ENCODE results near the gene MOB1A. TPM values are rescaled to one million over a fixed set of nuclear protein-coding genes. Genes with fewer than 3 reads are reported as not detected.

The MOB1A gene
- total RNA-seq, 1 experiment from 2014 or later, result 132 TPM

DNA sequence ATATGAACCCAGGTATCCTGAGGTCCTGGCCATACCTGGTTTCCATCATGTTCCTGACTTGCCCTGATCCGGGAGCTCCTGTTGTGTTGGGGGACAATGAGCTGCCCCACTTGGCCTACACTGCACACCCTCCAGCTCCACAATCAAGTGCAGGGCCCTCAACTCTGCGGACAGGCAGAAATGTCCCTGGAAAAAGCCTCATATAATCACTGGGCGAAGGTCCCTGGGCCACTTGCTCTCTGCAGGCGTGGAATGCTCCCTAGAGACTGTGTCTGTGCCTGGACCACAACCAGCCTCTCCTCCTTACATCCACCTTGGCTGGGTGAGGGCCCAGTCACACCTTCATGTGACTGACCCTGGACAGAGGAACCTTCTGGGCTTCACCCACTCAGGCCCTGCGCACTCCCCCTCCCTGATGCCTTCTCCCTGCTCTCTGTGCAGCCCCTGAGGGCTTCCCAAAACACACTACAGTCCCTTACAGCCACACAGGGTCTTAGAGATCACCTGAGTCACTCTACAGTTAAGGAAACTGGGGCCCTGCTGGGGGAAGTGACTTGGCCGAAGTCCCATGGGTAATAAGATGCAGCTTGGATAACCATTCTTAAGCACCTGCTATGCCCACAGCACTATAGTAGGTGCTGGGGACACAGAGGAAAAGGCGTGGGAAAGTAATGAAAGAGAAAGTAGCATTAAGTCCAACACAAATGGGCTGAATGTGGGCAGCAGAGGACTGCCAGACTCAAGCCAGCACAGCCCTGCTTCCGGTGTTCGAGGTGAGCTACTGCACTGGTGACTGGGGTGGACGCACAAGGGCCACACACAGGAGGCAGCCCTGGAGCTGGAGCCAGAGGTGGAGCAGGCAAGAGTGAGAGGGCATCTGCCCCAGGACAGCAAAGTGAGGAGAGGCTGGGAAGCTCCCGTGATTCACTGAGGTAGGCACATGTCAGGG, 40.8 kb downstream of the MOB1A start:
- ATAC-seq (no peak), DNase-seq (ENCODE audit: low read depth, low spot score) (no peak)
- Histone ChIP-seq H3K27ac (ENCODE audit: low read depth, low read length) (no peak overlapping the region), H3K4me1 (ENCODE audit: control insufficient read depth in 1 of 2, insufficient read depth in 2 of 2, low read length in 2 of 2) (no peaks in the 10 kb centered on the region), H3K9ac (ENCODE audit: low read length) (no peak overlapping the region), H3K4me3 (replicated peaks in 1 of 2; ENCODE audit: low read depth in 1 of 2, low read length in 2 of 2) (no peak overlapping the region), H3K4me2 (ENCODE audit: low read length) (no peak overlapping the region), H3K79me2 (ENCODE audit: insufficient read depth, low read length) (no peaks in the 10 kb centered on the region; the same call in 1 of the 2 replicates), H2AFZ (ENCODE audit: low read depth, low read length, poor library complexity, severe bottlenecking) (no peak overlapping the region), H3K9me2 (ENCODE audit: insufficient read depth) (no peaks in the 10 kb centered on the region), H3K27me3 (ENCODE audit: insufficient read depth, low read length) (no peaks in the 10 kb centered on the region), H3K9me3 (ENCODE audit: control insufficient read depth in 1 of 2, insufficient read depth in 1 of 2, low read depth in 1 of 2, low read length in 2 of 2) (no peaks in the 10 kb centered on the region), H4K20me1 (ENCODE audit: insufficient read depth) (no peaks in the 10 kb centered on the region), H3K36me3 (ENCODE audit: control insufficient read depth in 1 of 2, insufficient read depth in 2 of 2, low read length in 2 of 2) (peaks cover 0 to 3% of the 10 kb centered on the region in 2 experiments; a peak in 3 of 4 replicates)
- CTCF ChIA-PET, result interaction anchor here (0.8 kb wide), 1 partner anchor 11 kb away, joined by 3 read pairs; no protein-coding TSS in a partner anchor
- RAD21 ChIA-PET (ENCODE audit: low non-redundant PET in 1 of 2, low total read pairs in 2 of 2, uncharacterized antibody in 2 of 2, unreplicated experiment in 2 of 2), result no interaction called here
- BruUV-seq (replicated peaks), result no TSS peak
- TF ChIP-seq JUND (IDR thresholded peaks at IDR 0.05) (no peak), YY1 (IDR thresholded peaks at IDR 0.05; ENCODE audit: extremely low read depth, insufficient replicate concordance, low read depth, low read length) (no peak), EZH2phosphoT487 (IDR thresholded peaks at IDR 0.05; ENCODE audit: borderline replicate concordance) (no peak), ATF3 (IDR thresholded peaks at IDR 0.05) (no peak), SRF (IDR thresholded peaks at IDR 0.05; ENCODE audit: low read depth) (no peak)
- intact Hi-C loops (cut with micrococcal nuclease), result no loop called here
- POLR2A ChIA-PET, result no interaction called here

DNA sequence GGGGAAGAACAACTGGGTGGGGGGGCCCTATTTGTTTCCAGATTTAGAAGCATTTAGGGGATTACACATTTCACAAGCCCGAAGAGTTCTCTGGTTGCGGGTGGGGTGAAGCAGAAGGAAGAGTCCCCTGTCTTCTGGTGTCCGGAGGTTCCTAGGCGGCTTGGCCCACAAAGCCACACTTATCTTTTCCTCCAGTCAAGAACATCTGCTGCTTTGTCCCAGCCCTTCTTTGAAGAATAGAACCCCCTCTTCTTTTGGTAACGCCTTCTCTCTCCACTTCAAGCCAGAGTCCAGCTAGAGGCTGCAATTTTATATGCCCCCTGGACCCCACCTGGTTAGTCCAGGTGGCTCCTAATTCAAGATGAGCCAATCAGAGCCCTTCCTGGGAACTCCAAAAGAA, 46.8 kb downstream of the MOB1A start:
- DNase-seq (ENCODE audit: low read depth, low spot score) (no peak), ATAC-seq (no peak)
- H3K9me3 ChIP-seq (ENCODE audit: control insufficient read depth in 1 of 2, insufficient read depth in 1 of 2, low read depth in 1 of 2, low read length in 2 of 2), result no peaks in the 10 kb centered on the region
- POLR2A ChIA-PET, result no interaction called here
- H3K4me2 ChIP-seq (ENCODE audit: low read length), result no peak overlapping the region
- no peaks in the 10 kb centered on the region for H3K4me1 ChIP-seq (ENCODE audit: control insufficient read depth in 1 of 2, insufficient read depth in 2 of 2, low read length in 2 of 2)
- intact Hi-C loops (cut with micrococcal nuclease), result no loop called here
- RAD21 ChIA-PET (ENCODE audit: low non-redundant PET in 1 of 2, low total read pairs in 2 of 2, uncharacterized antibody in 2 of 2, unreplicated experiment in 2 of 2), result no interaction called here
- H2AFZ ChIP-seq (ENCODE audit: low read depth, low read length, poor library complexity, severe bottlenecking), result no peak overlapping the region
- BruUV-seq (replicated peaks), result no TSS peak
- H3K4me3 ChIP-seq (replicated peaks in 1 of 2; ENCODE audit: low read depth in 1 of 2, low read length in 2 of 2), result no peak overlapping the region
- H4K20me1 ChIP-seq (ENCODE audit: insufficient read depth), result no peaks in the 10 kb centered on the region
- H3K9ac ChIP-seq (ENCODE audit: low read length), result no peak overlapping the region
- CTCF ChIA-PET, result no interaction called here
- no peaks in the 10 kb centered on the region for H3K27me3 ChIP-seq (ENCODE audit: insufficient read depth, low read length)
- TF ChIP-seq TCF7L2 (IDR thresholded peaks at IDR 0.05; ENCODE audit: borderline replicate concordance, extremely low read depth, insufficient read depth, insufficient read length), result no peak
- TF ChIP-seq REST (IDR thresholded peaks at IDR 0.05; ENCODE audit: low read depth), result no peak
- TF ChIP-seq JUND (IDR thresholded peaks at IDR 0.05), result no peak
- TF ChIP-seq SRF (IDR thresholded peaks at IDR 0.05; ENCODE audit: low read depth), result no peak
- TF ChIP-seq EZH2phosphoT487 (IDR thresholded peaks at IDR 0.05; ENCODE audit: borderline replicate concordance), result no peak
- no peak for TF ChIP-seq POLR2AphosphoS5 (IDR thresholded peaks at IDR 0.05; ENCODE audit: low read depth, low read length)
- TF ChIP-seq EZH2 (IDR thresholded peaks at IDR 0.05), result no peak
- TF ChIP-seq MAX (IDR thresholded peaks at IDR 0.05), result no peak
- TF ChIP-seq CEBPB (IDR thresholded peaks at IDR 0.05; ENCODE audit: low read depth), result no peak
- no peak for TF ChIP-seq EGR1 (IDR thresholded peaks at IDR 0.05; ENCODE audit: low read depth)
- H3K36me3 ChIP-seq (ENCODE audit: control insufficient read depth in 1 of 2, insufficient read depth in 2 of 2, low read length in 2 of 2), result no peaks in the 10 kb centered on the region; a peak in 2 of 4 replicates
- no peaks in the 10 kb centered on the region for H3K9me2 ChIP-seq (ENCODE audit: insufficient read depth)
- no peaks in the 10 kb centered on the region for H3K79me2 ChIP-seq (ENCODE audit: insufficient read depth, low read length)
- no peak overlapping the region for H3K27ac ChIP-seq (ENCODE audit: low read depth, low read length)
